ENCODE results near the gene KLHDC3.

DNA sequence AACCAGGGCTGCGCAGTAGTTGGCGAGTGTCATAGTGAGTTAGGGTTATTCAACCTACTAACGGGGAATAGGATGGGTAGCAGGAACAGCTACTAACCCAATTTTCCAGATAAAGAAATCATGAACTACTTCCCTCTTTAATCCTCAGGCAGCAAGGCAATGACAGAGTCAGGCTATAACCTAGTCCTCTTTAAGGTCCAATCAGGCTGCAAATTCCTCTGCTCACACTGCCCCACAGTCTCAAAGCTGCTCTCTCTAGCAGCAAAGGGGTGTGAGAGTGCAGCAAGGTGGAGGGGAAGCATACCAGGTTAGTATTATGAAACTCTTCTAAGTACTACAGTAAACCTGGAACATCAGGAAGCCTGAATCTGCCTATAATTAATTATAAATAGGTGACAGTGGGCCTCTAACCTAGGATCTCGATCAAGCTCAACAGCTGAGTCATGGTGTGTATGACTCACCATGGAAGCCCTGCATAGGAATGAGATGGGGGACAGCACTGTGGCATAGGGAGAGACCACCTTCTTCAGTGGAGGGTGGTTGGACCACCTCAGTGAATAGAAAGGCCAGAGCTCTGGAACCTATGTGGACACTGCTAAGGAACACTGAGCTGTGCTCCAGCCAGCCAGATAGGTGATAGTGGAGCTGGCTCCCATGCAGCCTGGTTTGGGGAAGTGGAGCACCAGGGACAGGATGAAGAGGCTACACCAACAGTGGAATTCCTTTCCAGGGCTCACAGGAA, 43.0 kb upstream of the KLHDC3 start:
- TF ChIP-seq, protein P1, sequence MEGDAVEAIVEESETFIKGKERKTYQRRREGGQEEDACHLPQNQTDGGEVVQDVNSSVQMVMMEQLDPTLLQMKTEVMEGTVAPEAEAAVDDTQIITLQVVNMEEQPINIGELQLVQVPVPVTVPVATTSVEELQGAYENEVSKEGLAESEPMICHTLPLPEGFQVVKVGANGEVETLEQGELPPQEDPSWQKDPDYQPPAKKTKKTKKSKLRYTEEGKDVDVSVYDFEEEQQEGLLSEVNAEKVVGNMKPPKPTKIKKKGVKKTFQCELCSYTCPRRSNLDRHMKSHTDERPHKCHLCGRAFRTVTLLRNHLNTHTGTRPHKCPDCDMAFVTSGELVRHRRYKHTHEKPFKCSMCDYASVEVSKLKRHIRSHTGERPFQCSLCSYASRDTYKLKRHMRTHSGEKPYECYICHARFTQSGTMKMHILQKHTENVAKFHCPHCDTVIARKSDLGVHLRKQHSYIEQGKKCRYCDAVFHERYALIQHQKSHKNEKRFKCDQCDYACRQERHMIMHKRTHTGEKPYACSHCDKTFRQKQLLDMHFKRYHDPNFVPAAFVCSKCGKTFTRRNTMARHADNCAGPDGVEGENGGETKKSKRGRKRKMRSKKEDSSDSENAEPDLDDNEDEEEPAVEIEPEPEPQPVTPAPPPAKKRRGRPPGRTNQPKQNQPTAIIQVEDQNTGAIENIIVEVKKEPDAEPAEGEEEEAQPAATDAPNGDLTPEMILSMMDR (IDR thresholded peaks at IDR 0.05; ENCODE audit: low read length), result no peak
- TF ChIP-seq EZH2 (IDR thresholded peaks at IDR 0.05; ENCODE audit: borderline replicate concordance, low read length), result no peak
